Common myeloid progenitor, CD34-positive (primary cell): ENCODE results near the gene POLR2C.

Source experiments
- CTCF ChIA-PET: fragments of 350-600 bp; sonication (Branson Sonifier 250); formaldehyde crosslinking; loops from one replicate; lab custom pipeline; 2021; ENCODE audit warnings: antibody characterized with exemption; lab: Charles Lee
- POLR2A ChIA-PET: fragments of 350-600 bp; sonication (Branson Sonifier 250); formaldehyde crosslinking; loops from one replicate; lab custom pipeline; 2021; ENCODE audit warnings: antibody characterized with exemption; lab: Charles Lee
- DNase-seq, 3 donors: peaks; one replicate each; pipeline versions ENCODE4 v3.0.0 to v3.0.0-alpha.2; 2013
- H3K27ac ChIP-seq, 2 experiments: 1 replicate in 1 of 2; 2 replicates in 1 of 2; pipeline ENCODE4 v1.7.0; 2013; ENCODE audit warnings: inconsistent platforms in 2 of 2, low read length in 2 of 2, mild to moderate bottlenecking in 2 of 2, low read depth in 1 of 2, moderate library complexity in 1 of 2; ENCODE audit not compliant: severe bottlenecking in 2 of 2, insufficient read depth in 1 of 2, poor library complexity in 1 of 2
- H3K27me3 ChIP-seq, 5 experiments: replicated peaks in 2 of 5; 1 replicate in 3 of 5; 2 replicates in 2 of 5; pipeline versions ENCODE4 v1.6.1 to v1.7.0; 2013; ENCODE audit warnings: low read length in 4 of 5, mild to moderate bottlenecking in 2 of 5, moderate library complexity in 2 of 5, inconsistent platforms in 1 of 5; ENCODE audit not compliant: insufficient read depth in 5 of 5, control insufficient read depth in 4 of 5
- H3K36me3 ChIP-seq, 4 experiments: 1 replicate in 2 of 4; 2 replicates in 2 of 4; pipeline versions ENCODE4 v1.6.1 to v1.7.0; 2013; ENCODE audit warnings: low read length in 3 of 4, control low read depth in 1 of 4, mild to moderate bottlenecking in 1 of 4; ENCODE audit not compliant: control insufficient read depth in 4 of 4, insufficient read depth in 4 of 4
- H3K4me1 ChIP-seq, 4 experiments: 1 replicate in 3 of 4; 2 replicates in 1 of 4; pipeline versions ENCODE4 v1.6.1 to v1.7.1; 2013; ENCODE audit warnings: low read length in 3 of 4, mild to moderate bottlenecking in 3 of 4, control low read depth in 1 of 4, inconsistent platforms in 1 of 4, moderate library complexity in 1 of 4; ENCODE audit not compliant: control insufficient read depth in 4 of 4, insufficient read depth in 4 of 4; ENCODE audit errors: control extremely low read depth in 1 of 4
- H3K4me3 ChIP-seq, 7 experiments: 1 replicate in 4 of 7; 2 replicates in 3 of 7; pipeline versions ENCODE4 v1.5.1 to v1.7.0; 2013; ENCODE audit warnings: mild to moderate bottlenecking in 7 of 7, low read length in 6 of 7, moderate library complexity in 6 of 7, inconsistent platforms in 2 of 7, low read depth in 2 of 7, control low read depth in 1 of 7; ENCODE audit not compliant: insufficient read depth in 4 of 7, control insufficient read depth in 1 of 7; ENCODE audit errors: extremely low read depth in 1 of 7
- H3K9me3 ChIP-seq, 5 experiments: 1 replicate in 4 of 5; 2 replicates in 1 of 5; pipeline versions ENCODE4 v1.6.1 to v1.7.1; 2013; ENCODE audit warnings: low read length in 4 of 5, mild to moderate bottlenecking in 2 of 5, inconsistent platforms in 1 of 5, low read depth in 1 of 5, moderate library complexity in 1 of 5; ENCODE audit not compliant: control insufficient read depth in 4 of 5, insufficient read depth in 2 of 5; ENCODE audit errors: control extremely low read depth in 1 of 5
- WGBS: methylation state at CpG from one replicate; pipeline ENCODE4 v1.1.5; 2013; ENCODE audit not compliant: insufficient coverage; 5-methylcytosine and 5-hydroxymethylcytosine counted together

POLR2C gene

GRCh38 chr16:57469046-57469445 is 6.6 kb downstream of the POLR2C start:
- Histone ChIP-seq H3K9me3 (no peaks in the 10 kb centered on the region), H3K4me3 (no peak overlapping the region), H3K27me3 (no peaks in the 10 kb centered on the region), H3K36me3 (peaks cover 25 to 89% (median 66%) of the 10 kb centered on the region in 4 experiments), H3K4me1 (peaks cover 0 to 17% (median 16%) of the 10 kb centered on the region in 4 experiments), H3K27ac (no peak overlapping the region)
- WGBS = 89% methylated on average over 11 of the region's 11 CpGs
- ChIA-PET CTCF (no interaction called here), POLR2A (no interaction called here)
- no peak for DNase-seq

- no peak for DNase-seq
- 92% methylated on average over 8 of the region's 9 CpGs for WGBS
- ChIA-PET CTCF (interaction anchor here (0.6 to 12.0 kb wide), 4 partner anchors 31 to 130 kb away, joined by 3 to 134 read pairs (median 3); no protein-coding TSS in a partner anchor), POLR2A (no interaction called here)
- no peaks in the 10 kb centered on the region for H3K27me3 ChIP-seq
- peaks cover 25 to 84% (median 63%) of the 10 kb centered on the region in 4 experiments for H3K36me3 ChIP-seq
- no peak overlapping the region for H3K27ac ChIP-seq
- no peaks in the 10 kb centered on the region for H3K9me3 ChIP-seq
- H3K4me3 ChIP-seq = no peak overlapping the region
- peaks cover 0 to 22% (median 21%) of the 10 kb centered on the region in 4 experiments for H3K4me1 ChIP-seq
Observed at GRCh38 chr16:57469917-57470470, 7.5 kb downstream of the POLR2C start.

GRCh38 chr16:57470711-57471110 is 8.2 kb downstream of the POLR2C start:
- DNase-seq = no peak
- Histone ChIP-seq H3K27me3 (no peaks in the 10 kb centered on the region), H3K9me3 (no peaks in the 10 kb centered on the region), H3K4me3 (no peak overlapping the region), H3K4me1 (peaks cover 0 to 28% (median 28%) of the 10 kb centered on the region in 4 experiments), H3K36me3 (peaks cover 23 to 77% (median 59%) of the 10 kb centered on the region in 4 experiments), H3K27ac (no peak overlapping the region)
- ChIA-PET POLR2A (no interaction called here), CTCF (interaction anchor here (1.0 to 12.0 kb wide), 4 partner anchors 9 to 130 kb away, joined by 3 to 134 read pairs (median 4); partner anchors contain the start of gene POLR2C)
- WGBS = 80% methylated on average over 6 of the region's 6 CpGs

GRCh38 chr16:57471209-57471608 is 8.7 kb downstream of the POLR2C start:
- CTCF ChIA-PET = interaction anchor here (1.0 to 12.0 kb wide), 3 partner anchors 9 to 49 kb away, joined by 3 to 134 read pairs (median 6); partner anchors contain the start of gene POLR2C
- peaks cover 0 to 33% (median 31%) of the 10 kb centered on the region in 4 experiments for H3K4me1 ChIP-seq
- DNase-seq = no peak
- no peaks in the 10 kb centered on the region for H3K9me3 ChIP-seq
- H3K36me3 ChIP-seq = peaks cover 22 to 72% (median 55%) of the 10 kb centered on the region in 4 experiments
- POLR2A ChIA-PET = no interaction called here
- WGBS = no CpG with 5 or more reads among the region's 1 CpG
- no peak overlapping the region for H3K4me3 ChIP-seq
- no peaks in the 10 kb centered on the region for H3K27me3 ChIP-seq
- H3K27ac ChIP-seq = no peak overlapping the region

GRCh38 chr16:57471852-57472664 is 9.6 kb downstream of the POLR2C start:
- ChIA-PET CTCF (interaction anchor here (1.1 to 12.0 kb wide), 4 partner anchors 8 to 172 kb away, joined by 3 to 134 read pairs (median 5); partner anchors contain the start of genes CIAPIN1 and COQ9), POLR2A (interaction anchor here (1.3 kb wide), 1 partner anchor 10 kb away, joined by 5 read pairs; the partner anchor contains the start of gene POLR2C)
- no peak overlapping the region for H3K27ac ChIP-seq
- H3K36me3 ChIP-seq = peaks cover 20 to 65% (median 51%) of the 10 kb centered on the region in 4 experiments
- H3K27me3 ChIP-seq = no peaks in the 10 kb centered on the region
- H3K4me3 ChIP-seq = peak overlapping the region in 1 of 7 experiments; percentile 8
- WGBS = 91% methylated on average over 5 of the region's 10 CpGs
- no peak for DNase-seq
- H3K4me1 ChIP-seq = peaks cover 0 to 41% (median 40%) of the 10 kb centered on the region in 4 experiments
- no peaks in the 10 kb centered on the region for H3K9me3 ChIP-seq

GRCh38 chr16:57472665-57473060 is 10.2 kb downstream of the POLR2C start:
- Histone ChIP-seq H3K9me3 (no peaks in the 10 kb centered on the region), H3K4me3 (peak overlapping the region in 1 of 7 experiments; percentile 8), H3K27me3 (no peaks in the 10 kb centered on the region), H3K36me3 (peaks cover 20 to 63% (median 51%) of the 10 kb centered on the region in 4 experiments), H3K27ac (no peak overlapping the region), H3K4me1 (peaks cover 0 to 47% (median 46%) of the 10 kb centered on the region in 4 experiments)
- peak in 2 of 3 donors; percentile 33 to 42 for DNase-seq
- 26% methylated on average over 2 of the region's 4 CpGs for WGBS
- ChIA-PET POLR2A (interaction anchor here (0.9 to 1.3 kb wide), 2 partner anchors 10 to 53 kb away, joined by 4 to 5 read pairs; partner anchors contain the start of gene POLR2C), CTCF (interaction anchor here (0.7 to 12.0 kb wide), 7 partner anchors 9 to 172 kb away, joined by 3 to 134 read pairs (median 5); partner anchors contain the start of genes CIAPIN1 and COQ9)
